ENCODE results near the gene HMSD.

The HMSD gene

GRCh38 chr18:63956755-63957154 is 7.7 kb downstream of the HMSD start:
- no peak for DNase-seq (ENCODE audit: low read depth, low spot score)

GRCh38 chr18:63960891-63961290 is 11.8 kb downstream of the HMSD start:
- DNase-seq (ENCODE audit: low read depth, low spot score): no peak

GRCh38 chr18:63961435-63961980 is 12.4 kb downstream of the HMSD start:
- DNase-seq (ENCODE audit: low read depth, low spot score): no peak

GRCh38 chr18:63962137-63962536 is 13.0 kb downstream of the HMSD start:
- no peak for DNase-seq (ENCODE audit: low read depth, low spot score)

GRCh38 chr18:63963615-63964256 is 14.6 kb downstream of the HMSD start:
- DNase-seq (ENCODE audit: low read depth, low spot score): peak; percentile 11

- no peak for DNase-seq (ENCODE audit: low read depth, low spot score)
These were observed 15.8 kb downstream of the HMSD start for GRCh38 chr18:63964908-63965307.

GRCh38 chr18:63965716-63966330 is 16.7 kb downstream of the HMSD start:
- no peak for DNase-seq (ENCODE audit: low read depth, low spot score)

GRCh38 chr18:63969942-63970808 is 21.1 kb downstream of the HMSD start, which contains the start of gene SERPINB8:
SERPINB8 (plus strand) TSS chr18:63970081; CDS start chr18:63978309, 8,228 bp downstream.
- peak; percentile 97 for DNase-seq (ENCODE audit: low read depth, low spot score)

GRCh38 chr18:63970809-63971205 is 21.7 kb downstream of the HMSD start:
- peak; percentile 81 for DNase-seq (ENCODE audit: low read depth, low spot score)

- DNase-seq (ENCODE audit: low read depth, low spot score): no peak
These were observed 22.4 kb downstream of the HMSD start for GRCh38 chr18:63971320-63972001.

GRCh38 chr18:63972002-63972376 is 22.9 kb downstream of the HMSD start:
- DNase-seq (ENCODE audit: low read depth, low spot score): no peak

- DNase-seq (ENCODE audit: low read depth, low spot score): peak; percentile 4
These were observed 25.9 kb downstream of the HMSD start for GRCh38 chr18:63974991-63975390.

- DNase-seq (ENCODE audit: low read depth, low spot score): no peak
These were observed 26.5 kb downstream of the HMSD start for GRCh38 chr18:63975628-63976027.

GRCh38 chr18:63977040-63977439 is 27.9 kb downstream of the HMSD start:
- DNase-seq (ENCODE audit: low read depth, low spot score): no peak

- DNase-seq (ENCODE audit: low read depth, low spot score): peak; percentile 58
These were observed 30.4 kb downstream of the HMSD start for GRCh38 chr18:63979409-63979920.

GRCh38 chr18:63980027-63980426 is 30.9 kb downstream of the HMSD start:
- no peak for DNase-seq (ENCODE audit: low read depth, low spot score)

GRCh38 chr18:63980896-63981460 is 31.9 kb downstream of the HMSD start:
- DNase-seq (ENCODE audit: low read depth, low spot score): no peak

- no peak for DNase-seq (ENCODE audit: low read depth, low spot score)
These were observed 32.6 kb downstream of the HMSD start for GRCh38 chr18:63981719-63982118.

GRCh38 chr18:63982361-63982760 is 33.3 kb downstream of the HMSD start:
- no peak for DNase-seq (ENCODE audit: low read depth, low spot score)

- DNase-seq (ENCODE audit: low read depth, low spot score): no peak
These were observed 37.8 kb downstream of the HMSD start for GRCh38 chr18:63986885-63987284.

GRCh38 chr18:63987743-63988142 is 38.6 kb downstream of the HMSD start:
- no peak for DNase-seq (ENCODE audit: low read depth, low spot score)
